H1 (cell line): ENCODE data around the gene OR6C3. TPM values are rescaled to one million over a fixed set of nuclear protein-coding genes. Genes with fewer than 3 reads are reported as not detected.

Experiments
- CTCF ChIA-PET: fragments of 300-600 bp; sonication (Branson Sonifier 250); formaldehyde crosslinking; loops from one replicate; lab custom pipeline; 2021; ENCODE audit not compliant: partially characterized antibody; lab: Charles Lee
- POLR2A ChIA-PET: fragments of 300-600 bp; sonication (Branson Sonifier 250); formaldehyde crosslinking; loops from one replicate; lab custom pipeline; 2021; ENCODE audit warnings: inconsistent platforms; ENCODE audit not compliant: partially characterized antibody; lab: Charles Lee
- DNase-seq, 2 experiments: peaks; one replicate each; pipeline versions ENCODE4 v3.0.0 to v3.0.0-alpha.2; 2010 to 2022; ENCODE audit warnings: low spot score in 2 of 2, low read depth in 1 of 2, mixed read lengths in 1 of 2
- FAIRE-seq: peaks from 2 replicates; lab custom pipeline; 2011; peaks lifted over from hg19 to GRCh38; lab: Jason Lieb, UNC
- H2AFZ ChIP-seq: 2 replicates; pipeline ENCODE4 v1.8.1; 2012; ENCODE audit warnings: low read length, inconsistent platforms
- H2AK5ac ChIP-seq: 2 replicates; pipeline ENCODE4 v1.6.1; 2013; ENCODE audit warnings: low read depth, low read length
- H2BK120ac ChIP-seq: replicated peaks from 2 replicates; pipeline ENCODE3; 2013; ENCODE audit warnings: low read depth, low read length, inconsistent platforms
- H2BK12ac ChIP-seq: 2 replicates; pipeline ENCODE4 v1.6.1; 2013; ENCODE audit warnings: low read depth, low read length
- H2BK15ac ChIP-seq: 2 replicates; pipeline ENCODE4 v1.6.1; 2013; ENCODE audit warnings: low read length
- H2BK20ac ChIP-seq: 2 replicates; pipeline ENCODE4 v1.6.1; 2013; ENCODE audit warnings: low read length
- H2BK5ac ChIP-seq: 2 replicates; pipeline ENCODE4 v1.6.1; 2013; ENCODE audit warnings: low read depth, low read length
- H3K14ac ChIP-seq: 2 replicates; pipeline ENCODE4 v1.6.1; 2013; ENCODE audit warnings: inconsistent platforms; ENCODE audit not compliant: insufficient read length
- H3K18ac ChIP-seq: 2 replicates; pipeline ENCODE4 v1.6.1; 2013; ENCODE audit warnings: low read length; ENCODE audit errors: extremely low read depth
- H3K23ac ChIP-seq: 2 replicates; pipeline ENCODE4 v1.6.1; 2013; ENCODE audit warnings: inconsistent platforms; ENCODE audit not compliant: insufficient read length
- H3K23me2 ChIP-seq: 2 replicates; pipeline ENCODE4 v1.6.1; 2013; ENCODE audit warnings: low read depth, low read length
- H3K27ac ChIP-seq: 2 replicates; pipeline ENCODE4 v1.6.1; 2011; ENCODE audit warnings: low read depth, low read length, inconsistent platforms
- H3K27me3 ChIP-seq, 4 experiments: replicated peaks in 1 of 4; 1 replicate in 1 of 4; 2 replicates in 3 of 4; pipeline versions ENCODE4 v1.6.1 to v1.8.1; 2011 to 2013; ENCODE audit warnings: low read length in 3 of 4, mild to moderate bottlenecking in 3 of 4, inconsistent platforms in 2 of 4, mixed read lengths in 2 of 4, moderate library complexity in 1 of 4; ENCODE audit not compliant: control insufficient read depth in 3 of 4, insufficient read depth in 3 of 4; ENCODE audit errors: extremely low read depth in 1 of 4
- H3K36me3 ChIP-seq, 4 experiments: 2 replicates each; pipeline versions ENCODE4 v1.6.1 to v1.8.1; 2011 to 2013; ENCODE audit warnings: mild to moderate bottlenecking in 4 of 4, low read length in 3 of 4, moderate library complexity in 2 of 4, control low read depth in 1 of 4, inconsistent platforms in 1 of 4; ENCODE audit not compliant: insufficient read depth in 4 of 4, control insufficient read depth in 2 of 4
- H3K4ac ChIP-seq: replicated peaks from 2 replicates; pipeline ENCODE3; 2013; ENCODE audit warnings: low read length, low read depth, mixed read lengths, inconsistent platforms; ENCODE audit not compliant: insufficient read length
- H3K4me1 ChIP-seq, 4 experiments: replicated peaks in 1 of 4; 1 replicate in 1 of 4; 2 replicates in 3 of 4; pipeline versions ENCODE4 v1.6.1 to v1.8.1; 2011 to 2013; ENCODE audit warnings: low read length in 3 of 4, inconsistent platforms in 2 of 4, mixed read lengths in 1 of 4; ENCODE audit not compliant: insufficient read depth in 4 of 4, control insufficient read depth in 3 of 4
- H3K4me2 ChIP-seq, 2 experiments: 2 replicates each; pipeline versions ENCODE4 v1.6.1 to v1.8.1; 2011 to 2013; ENCODE audit warnings: low read depth in 2 of 2, low read length in 2 of 2, control low read depth in 1 of 2, inconsistent platforms in 1 of 2, mild to moderate bottlenecking in 1 of 2; ENCODE audit not compliant: insufficient read depth in 1 of 2
- H3K4me3 ChIP-seq, 4 experiments: fragments of 200-600, 300-600 bp in 1 of 4; sonication (generic), shearing (Covaris generic), sonication (Bioruptor Twin) in 1 of 4; 2 replicates each; pipeline versions ENCODE4 v1.5.1 to v1.8.1; 2011 to 2016; ENCODE audit warnings: low read length in 4 of 4, low read depth in 3 of 4, control low read depth in 2 of 4, inconsistent platforms in 2 of 4, mild to moderate bottlenecking in 2 of 4, mixed read lengths in 1 of 4, moderate library complexity in 1 of 4; ENCODE audit not compliant: insufficient read depth in 2 of 4; ENCODE audit errors: extremely low read depth in 1 of 4
- H3K56ac ChIP-seq: replicated peaks from 2 replicates; pipeline ENCODE3; 2013; ENCODE audit warnings: low read depth, mild to moderate bottlenecking, mixed read lengths, low read length, inconsistent platforms; ENCODE audit not compliant: insufficient read length
- H3K79me1 ChIP-seq: 2 replicates; pipeline ENCODE4 v1.6.1; 2013; ENCODE audit warnings: low read depth, low read length, control low read depth
- H3K79me2 ChIP-seq, 2 experiments: 2 replicates each; pipeline versions ENCODE4 v1.6.1 to v1.8.1; 2012 to 2013; ENCODE audit warnings: low read length in 2 of 2, mild to moderate bottlenecking in 2 of 2, inconsistent platforms in 1 of 2; ENCODE audit not compliant: insufficient read depth in 2 of 2, control insufficient read depth in 1 of 2
- H3K9ac ChIP-seq, 4 experiments: replicated peaks in 1 of 4; 1 replicate in 1 of 4; 2 replicates in 3 of 4; pipeline versions ENCODE4 v1.6.1 to v1.8.1; 2011 to 2013; ENCODE audit warnings: low read depth in 3 of 4, low read length in 3 of 4, control low read depth in 2 of 4, mild to moderate bottlenecking in 2 of 4, moderate library complexity in 2 of 4, inconsistent platforms in 1 of 4; ENCODE audit errors: extremely low read depth in 1 of 4
- H3K9me3 ChIP-seq, 2 experiments: 2 replicates each; pipeline versions ENCODE4 v1.6.1 to v1.8.1; 2012 to 2013; ENCODE audit warnings: mild to moderate bottlenecking in 2 of 2, moderate library complexity in 2 of 2, control low read depth in 1 of 2, inconsistent platforms in 1 of 2, low read depth in 1 of 2, low read length in 1 of 2, mixed read lengths in 1 of 2; ENCODE audit not compliant: insufficient read depth in 2 of 2
- H4K20me1 ChIP-seq, 2 experiments: replicated peaks in 1 of 2; 2 replicates each; pipeline versions ENCODE3 to v1.8.1; 2011 to 2013; ENCODE audit warnings: inconsistent platforms in 2 of 2, low read length in 2 of 2, mild to moderate bottlenecking in 1 of 2; ENCODE audit not compliant: insufficient read depth in 2 of 2, control insufficient read depth in 1 of 2
- H4K5ac ChIP-seq: 2 replicates; pipeline ENCODE4 v1.6.1; 2013; ENCODE audit warnings: low read length, low read depth, mixed read lengths, inconsistent platforms; ENCODE audit not compliant: insufficient read length
- H4K8ac ChIP-seq: 2 replicates; pipeline ENCODE4 v1.8.0; 2013; ENCODE audit warnings: mild to moderate bottlenecking, moderate library complexity, low read length, inconsistent platforms; ENCODE audit not compliant: insufficient read depth; ENCODE audit errors: extremely low read depth
- H4K91ac ChIP-seq: replicated peaks from 2 replicates; pipeline ENCODE3; 2013; ENCODE audit warnings: low read length, mixed read lengths, inconsistent platforms; ENCODE audit not compliant: insufficient read length
- BACH1 ChIP-seq: IDR thresholded peaks from 2 replicates; pipeline ENCODE4 v1.6.1; 2012; ENCODE audit warnings: low read length, improper control_type of control experiment
- RFX5 ChIP-seq: IDR thresholded peaks from 2 replicates; pipeline ENCODE4 v1.6.1; 2011; ENCODE audit warnings: low read depth, low read length, improper control_type of control experiment, borderline replicate concordance
- RNF2 ChIP-seq: fragments of 200-900, 300-1000 bp; sonication (generic); IDR thresholded peaks from 2 replicates; pipeline ENCODE4 v1.7.1; 2016; ENCODE audit warnings: borderline replicate concordance, low read depth, mild to moderate bottlenecking, antibody characterized with exemption, low read length; ENCODE audit not compliant: poor library complexity, severe bottlenecking; ENCODE audit errors: missing control alignments
- WGBS, 2 experiments: shearing (Covaris generic) in 1 of 2; methylation state at CpG; one replicate each; pipeline versions ENCODE4 v1.1.6 to v1.1.7; 2013 to 2015; ENCODE audit warnings: low lambda C conversion rate in 2 of 2, mixed read lengths in 2 of 2, inconsistent platforms in 1 of 2, low coverage in 1 of 2, missing lambda C conversion rate in 1 of 2; ENCODE audit not compliant: insufficient replicate concordance in 2 of 2, insufficient coverage in 1 of 2, insufficient read length in 1 of 2; ENCODE audit errors: extremely low coverage in 1 of 2, missing lambda C conversion rate in 1 of 2; 5-methylcytosine and 5-hydroxymethylcytosine counted together
- polyA plus RNA-seq, 7 experiments: library from polyadenylated mRNA; depleted of rRNA in 3 of 7; stranded (reverse) in 5 of 7; unstranded in 2 of 7; fragments of >200 nt in 5 of 7; fragments of 200-250 nt in 2 of 7; gene quantifications; 1 replicate in 5 of 7; 2 replicates in 1 of 7; 4 replicates in 1 of 7; pipeline versions ENCODE4 v1.2.1 to v1.2.3, GENCODE V29; 2011 to 2013; ENCODE audit warnings: missing spikeins in 2 of 7, mixed read lengths in 2 of 7
- total RNA-seq: library from RNA; stranded (reverse); fragmentation: NEBNext Ultra II Directional; extraction: Animal tissue kit (Norgen Biotek cat#: 25700); gene quantifications from 2 replicates; pipeline ENCODE4 v1.2.1, GENCODE V29; 2021

The OR6C3 gene
- total and polyA plus RNA-seq, 2 of the 8 experiments (the other 6 are each of a cell fraction or from before 2014, with no cell fraction given) = not detected

- WGBS, 2 experiments = 88% methylated on average over 2 of the region's 2 CpGs; no CpG with 5 or more reads in 1 of the 2 experiments
Observed at GRCh38 chr12:55280991-55281390, 49.6 kb upstream of the OR6C3 start.

More at GRCh38 chr12:55280991-55281390, 49.6 kb upstream of the OR6C3 start:
- Histone ChIP-seq H3K4me3 (no peak overlapping the region), H3K27ac (no peak overlapping the region), H3K23ac (no peak overlapping the region), H3K4me2 (no peak overlapping the region), H3K23me2 (no peaks in the 10 kb centered on the region), H3K14ac (no peak overlapping the region), H2AFZ (no peak overlapping the region), H4K91ac (no peak overlapping the region), H3K36me3 (no peaks in the 10 kb centered on the region), H3K4ac (no peak overlapping the region), H2AK5ac (no peak overlapping the region), H2BK120ac (no peak overlapping the region), H2BK20ac (no peak overlapping the region), H3K27me3 (no peaks in the 10 kb centered on the region), H2BK15ac (no peak overlapping the region), H3K79me2 (no peaks in the 10 kb centered on the region), H3K56ac (no peak overlapping the region), H3K79me1 (no peaks in the 10 kb centered on the region), H2BK5ac (no peak overlapping the region), H4K5ac (no peak overlapping the region), H3K18ac (no peak overlapping the region), H2BK12ac (no peak overlapping the region), H4K8ac (no peak overlapping the region), H3K4me1 (no peaks in the 10 kb centered on the region), H3K9ac (no peak overlapping the region), H4K20me1 (no peaks in the 10 kb centered on the region), H3K9me3 (no peaks in the 10 kb centered on the region)
- ChIA-PET POLR2A (no interaction called here), CTCF (no interaction called here)
- TF ChIP-seq RFX5 (no peak), BACH1 (no peak), RNF2 (no peak)
- FAIRE-seq = no peak
- no peak for DNase-seq
